ENCODE results near the gene ADAM10.
"Not testable (repeated sequence)": the region's sequence is repeated elsewhere in the genome, so short reads cannot be mapped to it uniquely, and the experiment has no call there.

ADAM10 gene

DNA sequence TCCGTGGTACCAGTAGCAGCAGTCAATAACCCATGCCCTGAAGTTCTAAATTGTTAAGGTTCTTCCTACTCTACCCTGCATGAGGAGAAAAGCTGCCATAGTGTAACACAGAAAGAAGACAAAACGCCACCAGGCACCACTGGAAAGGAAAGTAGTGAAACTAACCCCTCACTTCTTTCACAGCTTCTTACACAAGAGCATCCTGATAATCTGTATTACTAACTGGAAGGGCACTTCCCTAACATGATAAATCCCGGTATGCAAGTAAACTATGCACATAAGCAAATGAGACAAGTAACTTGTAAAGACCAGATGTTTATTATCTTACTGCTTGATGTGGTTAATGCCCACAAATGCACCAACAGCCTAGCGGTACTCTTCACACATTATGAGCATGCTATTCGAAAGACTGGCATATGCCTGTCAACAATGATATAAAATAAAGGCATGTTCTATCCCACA lies 141.3 kb downstream of the ADAM10 start:
- DNase-seq (ENCODE audit: low read depth) = no peak

DNA sequence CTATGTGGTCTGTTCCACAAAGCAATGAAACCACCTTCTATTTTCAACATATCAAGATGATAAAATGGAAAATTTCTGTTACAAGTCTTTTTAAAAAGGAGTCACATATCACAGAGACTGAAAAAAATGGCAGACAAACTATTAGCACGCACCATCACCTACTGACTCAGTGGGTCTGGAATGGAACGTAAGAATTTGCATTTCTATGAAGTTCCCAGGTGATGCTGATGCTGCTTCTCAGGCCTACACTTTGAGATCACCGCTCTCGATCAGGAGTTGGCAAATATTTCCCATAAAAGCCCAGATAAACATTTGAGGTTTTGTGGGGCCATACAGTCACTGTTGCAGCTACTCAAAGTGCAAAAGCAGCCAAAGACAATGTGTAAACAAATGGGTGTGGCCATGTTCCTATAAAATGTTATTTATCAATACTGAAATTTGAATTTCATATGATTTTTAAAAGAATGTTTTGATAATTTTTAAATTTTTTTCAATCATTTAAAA lies 142.9 kb downstream of the ADAM10 start:
- DNase-seq (ENCODE audit: low read depth) = no peak

DNA sequence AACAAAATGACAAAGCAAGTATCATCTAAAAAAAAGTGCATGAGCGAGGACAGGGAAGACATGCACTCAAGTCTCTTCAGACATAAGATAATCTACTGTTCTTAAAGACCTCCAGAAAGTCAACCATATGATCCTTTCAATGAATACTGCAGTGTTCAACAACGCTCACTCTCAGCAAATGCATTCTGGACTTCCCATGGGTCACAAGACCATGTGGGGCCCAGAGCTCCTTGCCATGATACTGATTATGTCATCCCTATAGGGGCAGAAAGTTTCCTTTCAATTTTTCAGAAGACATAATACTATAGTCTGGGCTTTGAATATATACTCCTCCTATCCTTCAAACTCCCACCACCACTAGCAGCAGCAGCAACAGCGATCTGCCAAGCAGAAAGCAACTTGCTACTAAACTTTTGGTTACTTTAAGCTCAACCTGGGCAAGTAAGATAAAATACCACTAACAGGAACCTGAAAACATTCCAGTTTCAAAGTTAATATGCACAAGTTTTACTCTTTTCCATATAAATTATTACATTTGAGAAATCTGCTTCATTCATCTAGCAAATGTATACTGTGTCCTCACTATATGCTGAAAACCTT lies 143.5 kb downstream of the ADAM10 start:
- DNase-seq (ENCODE audit: low read depth) = no peak

DNA sequence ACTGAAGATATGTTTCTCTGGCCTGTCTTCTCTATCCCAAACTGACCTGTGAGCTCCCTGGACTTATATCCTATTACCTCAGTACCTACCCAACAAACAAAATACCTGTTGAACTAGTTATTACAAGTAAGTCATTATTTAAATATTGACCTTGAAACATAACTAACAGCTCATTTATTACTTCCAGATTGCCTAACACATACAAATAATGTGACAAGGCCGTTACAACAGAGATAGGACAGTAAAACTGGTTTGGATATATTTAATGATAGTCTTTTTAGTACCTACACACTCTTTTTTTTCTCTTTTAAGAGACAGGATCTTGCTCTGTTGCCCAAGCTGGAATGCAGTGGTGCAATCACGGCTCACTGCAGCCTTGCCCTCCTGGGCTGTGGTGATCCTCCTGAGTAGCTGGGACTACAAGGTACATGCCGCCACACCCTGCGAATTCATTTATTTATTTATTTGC lies 145.0 kb downstream of the ADAM10 start:
- no peak for DNase-seq (ENCODE audit: low read depth)

DNA sequence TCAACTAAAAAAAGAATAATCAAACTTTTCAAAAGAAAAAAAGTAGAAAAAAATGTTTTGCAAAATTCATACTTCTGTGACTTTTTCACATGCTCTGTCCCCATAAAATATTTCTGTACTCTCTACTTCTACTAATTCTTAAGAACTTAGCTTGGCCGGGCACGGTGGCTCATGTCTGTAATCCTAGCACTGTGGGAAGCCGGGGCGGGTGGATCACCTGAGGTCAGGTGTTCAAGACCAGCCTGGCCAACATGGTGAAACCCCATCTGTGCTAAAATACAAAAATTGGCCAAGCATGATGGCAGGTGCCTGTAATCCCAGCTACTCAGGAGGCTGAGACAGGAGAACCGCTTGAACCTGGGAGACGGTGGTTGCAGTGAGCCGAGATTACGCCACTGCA lies 145.6 kb downstream of the ADAM10 start:
- DNase-seq (ENCODE audit: low read depth) = not testable (repeated sequence)

DNA sequence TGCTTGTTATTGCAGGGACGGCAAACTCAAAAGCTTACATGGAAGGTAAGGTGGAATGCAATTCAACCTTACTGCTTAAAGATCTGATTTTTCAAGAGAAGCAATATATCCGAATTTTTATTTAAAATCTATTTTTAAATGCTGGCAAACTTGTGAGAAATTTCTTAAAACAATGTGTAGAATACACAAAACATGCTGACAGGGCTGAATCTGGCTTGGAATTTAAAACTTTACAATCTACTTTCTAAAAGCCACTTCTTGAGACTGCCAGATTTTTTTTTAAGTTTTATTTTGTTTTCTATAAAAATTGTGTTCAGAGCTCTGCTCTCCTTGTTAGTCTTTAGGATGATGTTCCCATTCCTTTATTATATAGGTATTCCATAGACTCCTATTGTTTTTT lies 146.7 kb downstream of the ADAM10 start:
- DNase-seq (ENCODE audit: low read depth) = no peak

DNA sequence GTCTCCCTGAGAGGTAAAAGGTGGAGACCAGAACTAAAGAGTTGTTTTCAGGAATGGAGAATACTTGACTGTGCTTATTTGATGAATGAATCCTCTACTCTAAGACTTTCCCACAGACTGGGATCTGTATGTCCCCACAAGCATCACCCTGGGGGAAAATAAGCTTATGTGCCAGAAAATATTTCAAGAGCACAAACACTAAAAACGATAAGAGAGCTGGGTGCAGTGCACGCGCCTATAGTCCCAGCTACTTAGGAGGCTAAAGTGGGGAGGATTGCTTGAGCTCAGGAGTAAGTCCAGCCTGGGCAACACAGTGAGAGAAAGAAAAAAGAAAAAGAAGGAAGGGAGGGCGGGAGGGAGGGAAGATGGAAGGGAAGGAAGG lies 150.7 kb downstream of the ADAM10 start:
- DNase-seq (ENCODE audit: low read depth) = no peak

DNA sequence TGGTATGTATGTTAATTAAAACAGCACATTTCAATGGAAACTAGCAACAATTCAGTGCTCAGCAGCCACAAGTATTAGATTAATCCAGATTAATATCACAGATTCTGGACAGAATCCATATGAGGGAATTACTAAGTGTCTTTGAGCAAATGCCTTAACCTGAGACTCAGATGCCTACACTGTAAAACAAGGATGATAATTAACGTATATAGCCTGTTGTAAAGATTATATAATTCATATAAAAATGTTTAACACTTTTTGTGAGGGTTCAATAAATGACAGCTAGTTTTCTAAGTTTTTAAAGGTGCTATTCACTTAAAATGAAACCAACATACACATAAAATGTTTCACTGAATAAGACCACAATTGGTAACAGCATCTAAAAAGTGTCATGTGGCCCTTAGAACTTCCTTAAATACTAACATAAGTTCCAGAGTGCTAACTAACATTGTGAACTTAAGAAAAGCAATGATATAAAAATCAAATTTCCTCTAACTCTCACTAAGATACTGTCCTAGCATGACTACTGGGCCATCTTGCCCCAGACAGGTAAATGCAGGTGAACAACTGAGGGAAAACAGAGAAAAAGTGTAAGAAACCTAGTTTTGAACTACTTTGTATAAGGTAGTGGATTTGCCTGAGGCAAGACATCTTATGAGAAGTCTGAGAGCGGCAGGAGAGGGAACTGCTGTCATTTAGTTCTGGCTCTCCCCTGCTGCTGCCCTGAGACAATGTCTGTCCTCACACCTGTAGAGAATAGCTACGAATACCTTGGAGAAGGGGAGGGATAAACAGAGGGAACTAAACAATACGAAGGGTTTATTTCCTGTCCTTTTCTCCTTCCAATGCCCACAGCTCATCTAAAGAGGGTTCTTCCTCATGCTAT lies 151.3 kb downstream of the ADAM10 start:
- DNase-seq (ENCODE audit: low read depth) = no peak

DNA sequence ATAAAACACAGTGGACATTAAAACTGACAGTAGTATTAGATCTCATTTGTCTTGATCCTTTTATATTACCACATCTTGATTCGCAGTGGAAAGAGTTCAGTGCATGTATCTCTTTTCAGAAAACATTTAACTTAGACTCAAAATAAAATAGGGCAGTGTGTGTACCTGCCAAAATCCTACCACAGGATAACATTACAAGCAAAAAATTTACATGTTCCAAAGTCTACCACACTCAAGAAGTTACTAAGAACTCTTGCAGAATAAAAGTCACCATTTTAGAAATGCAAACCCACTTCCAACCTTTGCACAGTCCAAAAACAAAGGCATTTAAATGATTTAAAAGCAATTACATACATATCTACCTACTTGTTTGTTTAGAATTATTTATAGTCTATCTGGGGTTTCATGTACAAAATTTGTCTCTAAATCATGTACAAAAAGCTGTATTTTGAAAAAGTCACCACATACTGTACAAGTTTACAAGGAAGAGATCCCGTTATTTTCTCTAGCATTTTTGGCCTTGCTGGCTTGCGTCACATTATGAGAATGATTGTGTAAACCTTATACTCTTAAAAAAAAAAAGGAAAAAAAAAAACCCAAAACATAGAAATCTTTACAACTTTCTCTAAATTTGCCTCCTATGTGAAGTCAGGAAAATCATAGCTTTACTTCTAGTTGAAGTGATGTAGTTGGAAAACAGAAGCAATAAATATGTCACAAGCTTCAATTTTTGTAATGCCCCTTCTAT lies 153.8 kb downstream of the ADAM10 start:
- DNase-seq (ENCODE audit: low read depth) = no peak

DNA sequence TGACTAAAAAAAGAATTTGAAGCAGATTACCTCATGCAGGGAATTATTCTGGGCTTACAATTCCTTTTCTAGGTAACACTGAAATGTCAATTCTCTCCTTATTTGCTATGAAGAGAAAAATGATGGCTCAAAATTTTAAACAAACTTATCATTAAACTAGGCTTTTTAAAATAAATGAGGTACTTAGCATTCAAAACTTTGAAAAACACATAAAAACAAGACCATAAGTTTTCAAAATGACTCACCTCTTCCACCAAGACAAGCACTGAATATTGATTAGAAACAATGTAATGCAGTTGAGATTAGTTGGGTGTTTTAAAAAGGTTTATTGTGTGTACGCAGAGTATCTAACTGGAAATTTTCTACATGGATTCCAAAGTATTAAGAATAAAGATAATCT lies 154.6 kb downstream of the ADAM10 start:
- no peak for DNase-seq (ENCODE audit: low read depth)

DNA sequence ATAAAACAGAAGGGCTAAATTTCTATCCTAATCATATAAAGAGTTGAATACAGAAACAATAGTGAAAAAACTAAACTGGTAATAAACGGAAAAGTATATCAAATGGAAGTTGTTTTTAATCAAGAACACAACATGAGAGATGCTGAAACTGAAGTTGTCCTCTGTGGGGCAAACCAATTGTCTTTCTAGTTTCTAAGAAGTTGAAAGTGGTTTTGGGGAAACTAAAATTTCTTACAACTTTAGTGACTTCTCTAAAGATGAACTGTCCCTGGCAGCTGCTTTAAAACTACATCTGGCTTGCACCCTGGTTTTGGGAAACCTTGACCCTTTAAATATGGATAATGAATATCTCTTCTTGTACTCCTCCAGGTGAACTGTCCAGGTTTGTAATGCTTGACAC lies 155.6 kb downstream of the ADAM10 start:
- DNase-seq (ENCODE audit: low read depth) = no peak

DNA sequence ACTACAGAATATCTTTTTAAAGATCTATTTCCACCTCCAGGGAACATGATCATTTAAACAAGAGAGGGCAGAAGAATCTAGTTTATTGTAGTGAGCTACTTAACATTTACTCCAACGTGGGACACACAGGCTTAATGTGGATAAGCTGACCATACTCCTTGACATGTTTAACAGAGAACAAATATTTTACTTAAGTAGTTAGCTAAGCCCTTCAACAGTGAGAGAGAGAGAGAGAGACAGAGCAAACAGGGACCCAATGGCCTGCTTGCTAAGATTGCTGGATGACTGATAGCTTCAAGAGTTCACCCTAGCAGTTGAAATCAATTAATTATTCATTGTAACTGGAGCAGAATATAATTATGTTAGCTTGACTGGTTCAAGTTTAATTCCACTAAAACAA lies 158.6 kb downstream of the ADAM10 start:
- DNase-seq (ENCODE audit: low read depth) = no peak

DNA sequence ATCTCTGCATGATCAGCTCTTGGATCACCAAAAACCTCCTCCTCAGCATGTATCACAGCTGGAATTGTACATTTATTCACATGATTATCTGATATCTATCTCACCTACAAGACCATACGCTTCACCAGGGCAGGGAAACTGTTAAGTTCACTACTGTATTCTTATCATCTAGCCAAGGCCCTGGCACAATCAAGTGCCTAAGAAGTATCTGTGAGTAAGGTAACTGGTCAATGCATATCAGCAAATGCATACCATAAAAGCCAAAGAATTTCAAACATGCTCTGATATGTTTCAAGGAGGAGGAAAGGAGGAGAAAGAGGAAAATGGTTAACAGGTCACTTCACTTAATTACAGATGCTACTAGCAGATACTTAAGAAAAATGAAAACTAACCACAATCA lies 159.3 kb downstream of the ADAM10 start:
- no peak for DNase-seq (ENCODE audit: low read depth)

DNA sequence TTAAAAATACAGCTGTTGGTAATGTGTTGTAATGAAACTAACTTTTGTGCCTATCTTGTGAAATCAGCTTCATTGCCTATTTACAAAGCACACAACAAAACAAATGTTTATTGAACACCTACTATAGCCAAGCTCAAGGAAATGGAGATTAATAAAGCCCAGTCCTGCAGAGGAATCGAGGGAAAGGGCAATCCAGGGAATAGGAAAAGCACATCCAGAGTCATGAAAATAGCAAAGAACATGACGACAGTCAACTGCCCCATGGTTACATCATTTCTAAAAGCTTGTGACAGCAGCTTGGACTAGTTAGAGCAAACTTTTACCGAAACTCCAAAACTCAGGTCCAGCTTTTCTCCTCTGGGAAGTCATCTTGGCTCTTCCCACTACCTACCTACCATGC lies 160.5 kb downstream of the ADAM10 start:
- DNase-seq (ENCODE audit: low read depth) = no peak

DNA sequence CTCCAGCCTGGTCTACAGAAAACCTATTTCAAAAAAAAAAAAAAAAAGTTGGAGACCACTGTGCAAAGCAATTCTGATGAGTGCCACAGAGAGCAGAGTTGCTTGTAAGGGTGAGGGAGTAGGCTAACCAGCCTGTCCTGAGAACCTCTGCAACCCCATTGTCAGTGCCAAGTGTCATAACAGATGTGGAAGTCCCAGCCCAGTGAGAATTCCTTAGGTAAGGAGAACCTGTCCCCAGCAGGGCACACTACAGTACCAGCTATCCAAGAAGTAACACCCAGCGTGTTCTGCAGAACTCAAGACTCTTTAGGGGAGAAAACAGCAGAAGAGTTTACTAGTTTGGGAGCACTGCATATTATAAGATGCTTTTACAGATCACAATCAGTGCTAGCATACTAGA lies 161.4 kb downstream of the ADAM10 start:
- no peak for DNase-seq (ENCODE audit: low read depth)

DNA sequence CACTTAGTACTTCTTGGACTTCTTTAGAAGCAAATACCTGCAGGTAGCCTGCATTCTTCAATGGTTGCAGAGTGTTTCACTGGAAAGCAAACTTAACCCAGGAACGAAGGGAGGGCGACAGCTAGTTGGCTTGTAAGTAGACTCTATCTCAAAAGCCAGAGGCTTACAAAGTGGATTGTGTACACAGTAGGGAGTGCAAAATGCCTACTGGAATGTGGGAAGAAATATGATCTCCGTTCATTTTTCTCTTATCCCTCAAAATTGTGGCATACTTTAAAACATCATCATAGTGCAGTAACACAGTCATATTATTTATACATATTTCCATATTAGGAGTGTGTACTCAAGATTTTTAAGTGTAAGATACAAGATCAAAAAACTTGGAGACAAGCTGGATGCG lies 162.0 kb downstream of the ADAM10 start:
- no peak for DNase-seq (ENCODE audit: low read depth)

DNA sequence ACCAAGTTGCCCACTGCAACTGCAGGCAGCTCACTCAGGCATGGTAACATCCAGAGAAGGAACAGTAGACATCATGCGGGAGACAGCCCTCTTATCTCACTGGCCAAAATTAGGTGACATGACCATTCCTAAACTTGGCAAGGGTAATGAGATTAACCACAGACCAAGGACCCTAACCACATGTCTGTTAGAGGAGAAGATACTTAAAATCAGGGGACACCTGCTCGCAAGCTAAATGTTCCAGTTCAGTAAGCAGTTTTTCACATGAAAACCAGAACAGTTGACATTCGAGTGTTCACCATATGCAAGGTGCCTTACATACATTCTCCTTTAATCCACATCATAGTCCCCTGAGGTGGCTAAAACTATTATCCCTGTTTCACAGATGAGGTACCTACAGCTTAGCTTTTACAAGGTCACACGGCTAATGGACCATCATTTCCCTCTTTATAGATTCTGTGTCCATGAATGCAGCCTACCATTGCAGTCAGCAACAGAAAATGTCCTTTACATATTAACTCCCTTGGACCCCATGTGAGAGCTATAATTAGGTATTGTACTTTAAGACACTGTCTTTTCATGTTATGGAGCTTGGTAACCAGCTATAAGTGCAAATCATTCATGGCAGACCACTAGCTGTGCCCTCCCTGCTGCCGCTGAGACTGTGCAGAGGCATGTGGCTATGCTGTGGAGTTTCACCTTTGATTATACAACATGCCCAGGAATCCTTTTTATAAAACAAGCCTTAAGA lies 163.6 kb downstream of the ADAM10 start:
- no peak for DNase-seq (ENCODE audit: low read depth)

DNA sequence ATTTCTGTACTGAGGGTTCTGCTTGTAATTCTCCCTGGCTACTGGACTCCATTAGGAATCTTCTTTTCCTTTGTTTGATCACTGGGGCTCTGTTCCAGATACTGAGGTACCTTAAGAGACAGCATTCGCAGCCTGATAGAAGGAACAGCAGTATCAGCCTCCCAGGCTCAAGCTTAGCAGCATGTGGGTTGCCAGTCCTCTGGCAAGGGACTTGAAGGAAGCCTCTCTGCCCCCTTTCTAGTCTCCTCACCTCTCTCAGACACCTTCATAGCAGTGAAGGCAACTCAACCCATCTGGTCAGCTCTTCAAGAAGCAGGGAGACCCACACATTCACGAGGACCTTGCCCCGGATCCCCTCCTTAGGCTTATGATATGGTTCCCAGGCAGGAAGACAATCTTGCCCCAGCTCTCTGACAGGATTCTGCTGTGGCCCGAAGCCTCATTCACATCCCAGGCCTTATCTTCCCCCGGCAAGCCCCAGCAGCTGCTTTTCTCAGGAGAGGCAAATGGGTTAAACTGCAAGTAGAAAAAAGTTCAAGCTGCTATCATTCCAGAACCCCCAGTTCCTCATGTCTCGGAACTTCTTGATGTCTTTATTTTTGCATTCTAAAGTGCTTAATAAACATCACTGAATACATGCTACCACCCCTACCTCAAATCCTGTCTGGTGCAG lies 164.6 kb downstream of the ADAM10 start:
- no peak for DNase-seq (ENCODE audit: low read depth)

DNA sequence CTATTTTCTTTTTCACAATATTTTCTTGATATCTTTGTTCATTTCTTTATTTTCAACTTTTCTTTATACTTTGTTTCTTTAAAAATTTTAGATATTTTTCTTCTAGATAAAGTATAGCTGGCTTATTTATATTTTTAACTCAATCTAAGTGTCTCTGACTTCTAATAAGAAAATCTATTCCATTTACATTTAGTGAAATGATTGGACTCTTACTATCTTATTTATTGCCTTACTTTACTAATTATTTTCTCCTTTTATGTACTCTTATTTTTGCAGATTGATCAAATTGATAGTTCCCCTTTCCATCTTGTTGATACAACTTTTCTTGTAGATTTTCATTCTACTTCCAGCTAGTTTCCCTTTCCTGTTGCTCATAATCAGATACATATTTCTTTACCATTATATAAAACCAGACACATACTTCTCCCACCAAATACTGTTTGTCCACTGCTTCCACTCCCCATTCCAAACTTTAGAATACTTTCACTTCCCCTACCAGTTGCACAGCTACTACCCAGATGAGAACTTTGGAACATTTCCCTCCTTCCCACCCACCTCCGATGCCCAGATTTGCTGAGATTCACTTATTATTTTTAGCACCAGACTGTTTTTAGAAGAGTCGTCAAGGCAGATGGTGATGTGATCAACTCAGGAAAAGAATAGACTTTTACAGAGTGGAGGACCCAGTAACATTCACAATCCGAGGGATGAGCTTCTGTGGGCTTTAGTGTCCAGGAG lies 166.2 kb downstream of the ADAM10 start:
- DNase-seq (ENCODE audit: low read depth) = no peak

DNA sequence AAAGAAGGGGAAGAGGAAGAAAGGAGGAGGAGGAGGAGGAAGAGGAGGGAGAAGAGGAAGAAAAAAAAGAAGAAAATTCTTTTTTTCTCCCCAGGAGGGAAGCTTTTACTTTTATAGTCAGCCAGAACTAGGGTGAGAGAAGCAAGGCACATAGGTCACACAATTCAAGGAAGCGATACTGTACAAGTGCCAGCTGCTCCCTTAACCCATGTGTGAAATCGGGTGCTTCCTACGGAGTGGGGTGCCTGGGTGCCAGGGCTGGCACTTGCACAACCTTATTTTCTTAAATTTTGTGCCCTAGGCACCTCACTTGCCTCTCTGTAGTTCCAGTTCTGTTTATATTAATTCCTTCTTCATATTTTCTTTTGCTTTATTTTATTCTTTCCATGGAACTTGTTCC lies 167.3 kb downstream of the ADAM10 start:
- no peak for DNase-seq (ENCODE audit: low read depth)

DNA sequence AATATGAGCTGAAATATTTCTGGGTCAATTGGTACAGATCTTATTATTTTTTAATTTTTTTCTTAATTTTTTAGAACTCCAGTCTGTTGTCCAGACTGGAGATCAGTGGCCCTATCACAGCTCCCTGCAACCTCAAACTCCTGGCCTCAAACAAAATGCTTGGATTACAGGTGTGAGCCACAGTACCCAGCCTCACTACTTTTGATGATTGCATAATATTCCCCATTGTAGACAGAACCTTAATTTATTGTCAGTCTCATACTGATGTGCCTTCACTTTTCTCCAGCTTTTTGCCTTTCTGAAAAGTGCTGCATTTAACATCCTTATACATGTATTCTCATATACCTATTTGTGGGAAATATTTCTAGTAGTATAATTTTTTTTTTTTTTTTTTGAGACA lies 172.8 kb downstream of the ADAM10 start:
- no peak for DNase-seq (ENCODE audit: low read depth)
